HG02938 (cell line): ENCODE data around the gene HNRNPA3.
"Not testable (repeated sequence)": the region's sequence is repeated elsewhere in the genome, so short reads cannot be mapped to it uniquely, and the experiment has no call there.

ENCODE experiments used
- ATAC-seq: cut with Tn5 transposase; IDR thresholded peaks from one replicate; pipeline ENCODE4 v1.9.1; 2021; ENCODE audit warnings: mild to moderate bottlenecking, moderate library complexity; ENCODE audit not compliant: unreplicated experiment

The HNRNPA3 gene

DNA sequence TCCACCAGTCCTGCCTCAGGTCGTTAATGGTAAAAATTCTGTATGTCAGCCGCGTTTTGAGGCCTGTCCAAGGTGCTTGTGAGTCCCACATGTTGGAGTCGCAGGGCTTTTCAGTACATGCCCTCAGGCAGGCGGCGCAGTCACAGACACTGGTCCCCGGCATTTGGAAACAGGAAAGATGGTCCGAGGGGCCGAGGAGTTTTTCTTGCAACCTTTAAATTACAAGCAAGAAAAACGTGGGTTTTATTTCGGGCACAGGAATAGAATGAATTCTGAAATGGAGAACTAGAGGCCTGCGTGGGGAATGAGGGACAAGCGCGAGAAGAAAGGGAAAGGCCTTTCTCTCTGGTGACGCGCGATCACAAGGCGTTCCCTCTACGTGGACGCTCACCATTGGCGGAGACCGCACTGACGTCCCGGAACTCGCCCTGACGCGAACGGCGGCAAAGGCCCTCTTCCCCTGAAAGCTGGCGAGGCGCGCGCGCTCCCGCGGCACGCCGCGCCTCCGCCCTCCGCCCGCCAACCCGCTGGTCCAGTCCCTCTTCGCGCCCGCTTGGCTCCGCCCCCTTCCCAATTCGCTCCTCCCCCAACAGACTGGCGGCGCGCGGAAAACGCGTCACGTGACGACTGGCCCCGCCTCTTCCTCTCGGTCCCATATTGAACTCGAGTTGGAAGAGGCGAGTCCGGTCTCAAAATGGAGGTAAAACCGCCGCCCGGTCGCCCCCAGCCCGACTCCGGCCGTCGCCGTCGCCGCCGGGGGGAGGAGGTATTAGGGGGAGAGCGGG, at the start of gene HNRNPA3:
Gene HNRNPA3 (plus strand): TSS at position 689 of the 785 bp plus-strand sequence. CDS start 6 bp downstream, at position 695.
- peak; percentile 86 for ATAC-seq

- no peak for ATAC-seq
Observed at GRCh38 chr2:177164131-177164530, 48.5 kb upstream of the HNRNPA3 start.

- peak; percentile 66 for ATAC-seq
Observed at GRCh38 chr2:177164584-177165052, 48.0 kb upstream of the HNRNPA3 start.

GRCh38 chr2:177165061-177165583, 47.5 kb upstream of the HNRNPA3 start:
- ATAC-seq = no peak

DNA sequence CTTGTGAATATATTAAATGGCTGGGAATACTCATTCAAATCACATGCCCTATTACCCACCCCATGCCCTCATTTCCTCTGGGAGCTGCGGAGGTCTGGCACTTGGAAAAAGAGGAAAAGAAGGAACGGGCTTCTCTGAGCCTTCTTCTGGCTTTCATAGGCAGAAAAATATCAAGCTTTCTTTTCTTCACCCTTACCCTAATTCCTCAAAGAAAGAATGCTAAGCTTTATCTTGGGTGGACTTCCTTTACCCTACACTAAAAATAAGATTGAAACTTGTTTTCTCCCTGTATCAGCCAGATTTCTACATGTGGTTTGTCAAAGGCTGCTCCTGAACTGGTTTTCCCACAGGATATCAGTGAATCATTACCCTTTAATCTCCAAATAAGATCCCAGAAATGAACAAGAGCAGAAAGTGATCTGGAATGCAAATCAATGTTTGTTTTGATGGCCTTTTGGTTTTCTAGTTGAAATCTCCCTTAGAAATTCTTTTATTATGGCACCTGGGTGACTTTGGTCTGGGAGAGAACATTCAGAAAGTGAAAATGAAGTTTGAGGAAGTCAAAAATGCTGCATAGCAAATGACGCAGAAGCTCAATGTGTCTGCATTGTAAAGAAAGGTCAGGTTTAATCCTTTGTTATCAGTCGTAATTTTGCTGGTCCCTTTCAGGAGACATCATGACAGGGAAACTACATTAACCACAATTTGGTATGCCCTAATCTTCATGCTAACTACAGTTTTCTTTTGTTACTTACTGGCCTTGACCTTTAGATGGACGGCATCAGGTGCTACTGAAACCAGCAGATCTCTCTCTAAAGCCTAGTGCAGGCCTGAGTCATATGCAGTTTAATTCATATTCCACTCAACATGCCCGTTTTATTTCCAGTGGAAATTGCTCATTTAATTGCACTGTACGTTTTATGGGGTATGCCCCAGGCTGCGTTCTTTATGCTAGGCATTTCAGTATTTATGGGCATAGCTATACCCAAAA, 46.6 kb upstream of the HNRNPA3 start:
- ATAC-seq = peak; percentile 53

DNA sequence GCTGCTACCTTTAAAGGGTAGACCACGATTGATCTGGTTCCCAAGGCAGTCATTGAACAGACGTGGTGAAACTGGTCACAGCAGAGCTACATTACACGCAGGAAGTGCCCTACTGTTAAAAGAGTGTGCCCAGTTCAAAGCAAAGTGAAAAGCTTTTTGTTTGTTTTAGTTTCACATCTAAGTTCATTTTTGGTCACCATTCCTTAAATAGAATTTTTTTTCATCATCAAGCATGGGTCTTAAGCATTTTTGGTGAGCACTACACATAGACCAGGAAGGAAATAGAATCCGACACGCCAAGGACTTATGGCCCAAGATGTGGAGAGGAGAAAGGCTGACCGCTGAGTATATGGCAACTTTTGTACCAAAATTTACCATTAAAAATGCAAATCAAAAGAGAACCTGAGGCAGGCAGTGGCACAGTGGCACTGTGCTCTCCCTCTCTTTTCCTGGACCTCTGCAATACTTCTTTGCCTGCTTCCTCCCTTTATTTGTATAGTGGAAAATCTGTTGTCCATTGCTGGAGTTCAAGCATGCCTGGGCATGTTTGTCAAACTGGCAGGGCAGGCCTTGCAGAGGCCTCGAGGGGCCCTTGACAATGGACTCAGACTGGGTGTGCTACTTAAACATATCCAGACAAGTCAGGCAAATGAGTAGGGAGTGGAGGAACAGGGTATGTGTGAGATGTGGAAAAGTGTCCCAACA, 42.6 kb upstream of the HNRNPA3 start:
- peak; percentile 56 for ATAC-seq

DNA sequence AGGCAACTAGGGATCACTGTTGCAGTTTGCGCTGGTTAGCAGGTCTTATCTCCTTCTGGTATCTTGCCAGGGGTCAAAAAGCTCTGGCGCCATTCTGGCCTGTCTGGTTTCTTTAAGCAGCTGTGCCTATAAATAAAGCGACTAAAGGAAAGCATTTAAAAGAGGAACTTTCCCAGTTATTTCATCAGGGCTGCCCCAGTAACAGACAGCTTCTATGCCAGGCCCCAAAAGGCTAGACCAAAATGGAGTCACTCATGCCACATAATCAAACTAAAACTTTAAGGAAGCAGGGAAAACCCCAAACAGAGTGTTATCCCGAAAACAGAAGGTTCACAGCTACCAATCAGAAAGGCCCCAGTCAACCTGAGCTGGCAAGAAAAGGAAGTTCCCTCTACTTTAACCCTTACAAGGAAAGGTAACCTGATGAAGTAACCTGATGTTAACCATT, 41.2 kb upstream of the HNRNPA3 start:
- ATAC-seq = no peak

DNA sequence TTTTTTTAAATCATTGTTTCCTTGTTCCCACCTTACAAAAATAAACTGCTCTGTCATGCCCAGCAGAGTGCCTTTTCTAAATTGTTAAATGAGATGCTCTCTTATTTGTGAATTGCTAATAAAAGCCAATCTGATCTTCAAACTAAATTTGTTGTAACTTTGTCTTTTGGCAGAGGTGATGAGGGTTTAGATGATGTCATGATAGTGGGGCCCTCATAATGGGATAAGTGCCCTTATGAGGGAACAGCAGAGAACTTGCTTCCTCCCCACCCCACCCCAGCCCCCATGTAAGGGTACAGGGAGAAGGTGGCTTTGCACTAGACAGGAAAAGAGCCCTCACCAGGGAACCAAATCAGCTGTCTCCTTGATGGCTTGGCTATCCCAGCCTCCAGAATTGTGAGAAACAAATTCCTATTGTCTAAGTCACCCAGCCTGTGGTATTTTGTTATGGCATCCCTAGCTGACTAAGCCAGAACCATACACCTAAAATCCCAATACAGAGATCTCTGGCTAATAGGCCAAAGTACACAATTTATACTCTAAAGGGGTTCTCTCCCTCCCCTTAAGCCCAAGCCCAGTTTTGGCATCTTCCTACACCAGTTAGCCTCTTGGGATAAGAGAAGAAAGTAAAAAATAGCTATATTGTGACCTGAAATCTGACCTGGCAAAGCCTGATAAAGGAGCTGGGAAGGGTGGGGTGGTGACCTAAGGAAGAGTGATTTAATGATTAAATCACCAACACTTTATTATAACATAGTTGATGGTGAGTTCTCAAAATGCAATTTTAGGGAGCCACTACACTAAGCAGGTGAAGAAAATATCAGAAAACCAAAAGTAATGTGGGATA, 40.3 kb upstream of the HNRNPA3 start:
- no peak for ATAC-seq

DNA sequence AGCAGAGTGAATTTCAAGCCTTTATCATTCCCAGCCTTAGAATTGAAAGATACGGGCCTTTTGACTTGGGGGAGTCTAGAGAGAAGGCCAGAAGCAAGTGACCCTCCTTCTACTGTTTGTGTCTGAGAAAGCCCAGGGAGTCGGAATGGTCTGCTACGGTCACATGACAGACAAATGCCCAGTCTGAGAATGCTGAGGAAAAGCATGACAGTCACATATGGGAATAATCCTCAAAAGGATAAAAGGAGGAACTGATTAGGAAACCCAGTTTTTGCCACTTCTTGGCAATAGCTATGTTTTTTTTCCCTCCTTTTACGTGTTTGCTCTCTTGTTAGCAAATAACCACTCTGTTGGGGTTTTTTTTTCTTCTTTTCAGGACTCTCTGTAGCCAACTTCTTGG, 38.1 kb upstream of the HNRNPA3 start:
- ATAC-seq = no peak

- ATAC-seq = no peak
Observed at GRCh38 chr2:177175917-177176668, 36.5 kb upstream of the HNRNPA3 start.

DNA sequence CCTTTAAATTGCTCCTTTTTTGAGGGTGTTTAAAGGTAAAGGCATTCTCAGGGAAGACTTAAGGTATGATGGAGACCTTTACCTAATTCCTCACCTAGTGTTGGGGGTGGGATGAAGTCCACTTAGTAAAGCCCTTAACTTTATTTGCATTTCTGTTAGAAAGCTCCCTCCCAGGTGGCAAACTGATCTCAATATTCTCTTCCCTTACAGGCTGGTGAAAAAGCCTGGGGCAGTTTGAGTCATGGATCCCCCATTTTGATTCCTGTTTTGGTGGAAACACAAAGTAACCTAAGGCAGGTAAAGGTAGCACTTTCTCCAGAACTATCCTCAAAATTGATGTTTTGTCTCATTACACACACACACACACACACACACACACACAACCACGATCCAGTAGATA, 33.8 kb upstream of the HNRNPA3 start:
- ATAC-seq = no peak

DNA sequence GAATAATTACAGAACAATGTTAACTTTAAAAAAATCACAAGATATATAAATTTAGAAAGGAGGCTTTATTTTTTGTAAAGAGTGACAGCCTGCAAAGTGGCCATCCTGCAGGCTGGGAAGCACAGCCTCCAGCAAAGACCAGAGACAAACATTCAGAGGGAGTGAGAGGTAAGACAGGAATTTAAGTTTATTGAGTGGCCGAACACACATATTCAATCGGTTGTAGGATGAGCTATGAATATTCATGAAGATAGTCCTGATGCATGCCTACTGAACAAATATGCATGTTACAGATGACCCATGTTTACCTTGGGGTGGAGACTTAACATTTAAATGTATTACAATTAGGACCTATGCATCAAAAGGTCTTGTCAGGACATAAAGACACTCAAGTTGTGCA, 33.4 kb upstream of the HNRNPA3 start:
- no peak for ATAC-seq

- not testable (repeated sequence) for ATAC-seq
Observed at GRCh38 chr2:177179671-177180070, 32.9 kb upstream of the HNRNPA3 start.

DNA sequence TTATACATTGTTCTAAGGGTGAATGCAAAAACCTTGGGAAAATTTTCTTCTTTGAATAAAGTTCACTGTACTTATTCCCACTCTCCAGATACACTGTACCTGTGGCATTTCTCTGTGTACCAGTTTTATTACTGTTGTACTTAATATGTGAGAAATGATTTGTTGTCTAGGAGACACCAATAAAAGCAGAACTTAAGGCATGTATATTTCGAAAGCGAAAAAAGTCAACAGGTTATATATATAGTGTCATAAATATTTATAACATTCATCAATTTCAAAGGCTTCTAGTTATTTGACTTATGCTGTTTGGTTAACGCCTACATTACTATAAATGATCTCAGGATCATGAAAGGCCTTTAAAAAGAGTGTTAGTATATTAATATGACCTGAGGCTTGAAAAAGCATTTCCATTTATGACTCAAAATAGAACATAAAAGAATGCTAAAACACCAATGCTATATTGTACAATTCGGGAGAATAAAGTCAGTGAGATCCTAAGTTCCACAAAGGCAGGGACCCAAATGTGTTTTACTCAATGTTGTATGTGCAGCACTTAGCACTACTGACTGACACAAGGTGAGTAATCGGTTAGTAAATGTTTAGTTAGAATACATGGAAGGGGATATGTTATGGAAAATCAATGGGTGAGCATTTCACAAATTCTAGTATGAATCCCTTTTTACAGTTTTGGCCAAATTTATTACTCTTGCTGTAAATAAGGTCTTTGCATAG, 32.2 kb upstream of the HNRNPA3 start:
- ATAC-seq = no peak

GRCh38 chr2:177183860-177184259, 28.7 kb upstream of the HNRNPA3 start:
- no peak for ATAC-seq

DNA sequence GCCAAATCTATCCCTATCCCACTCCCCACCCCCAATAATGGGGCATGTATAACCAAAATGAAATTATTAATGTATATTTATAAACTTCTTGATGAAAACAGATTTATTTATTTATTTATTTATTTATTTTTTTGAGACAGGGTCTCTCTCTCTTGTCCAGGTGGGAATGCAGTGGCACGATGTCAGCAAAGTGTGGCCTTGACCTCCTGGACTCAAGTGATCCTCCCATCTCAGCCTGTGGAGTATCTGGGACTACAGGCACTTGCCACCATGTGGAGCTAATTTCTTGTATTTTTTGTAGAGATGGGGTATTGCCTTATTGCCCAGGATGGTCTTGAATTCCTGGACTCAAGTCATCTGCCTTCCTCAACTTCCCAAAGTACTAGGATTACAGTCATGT, 28.0 kb upstream of the HNRNPA3 start:
- no peak for ATAC-seq

DNA sequence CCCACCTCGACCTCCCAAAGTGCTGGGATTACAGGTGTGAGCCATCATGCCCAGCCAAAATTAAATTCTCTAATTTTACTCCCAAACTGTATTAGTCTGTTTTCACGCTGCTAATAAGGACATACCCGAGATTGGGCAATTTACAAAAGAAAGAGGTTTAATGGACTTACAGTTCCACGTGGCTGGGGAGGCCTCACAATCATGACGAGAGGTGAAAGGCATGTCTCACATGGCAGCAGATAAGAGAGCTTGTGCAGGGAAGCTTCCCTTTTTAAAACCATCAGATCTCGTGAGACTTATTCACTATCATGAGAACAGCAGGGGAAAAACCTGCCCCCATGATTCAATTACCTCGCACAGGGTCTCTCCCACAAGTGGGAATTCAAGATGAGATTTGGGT, 26.6 kb upstream of the HNRNPA3 start:
- ATAC-seq = not testable (repeated sequence)

- no peak for ATAC-seq
Observed at GRCh38 chr2:177187631-177188312, 24.8 kb upstream of the HNRNPA3 start.
